HepG2 (cell line): ENCODE results near the gene CNNM1. TPM values are rescaled to one million over a fixed set of nuclear protein-coding genes. Genes with fewer than 3 reads are reported as not detected.
A peak's percentile ranks its signal among the peaks of the same experiment; 100 is the strongest.

Source experiments
- BRCA1 ChIP-seq: sonication (generic); formaldehyde crosslinking; IDR thresholded peaks from 2 replicates; pipeline ENCODE4 v1.4.0; 2020; ENCODE audit warnings: missing genetic modification reagents
- HIVEP1 ChIP-seq: sonication (generic); formaldehyde crosslinking; IDR thresholded peaks from 2 replicates; pipeline ENCODE4 v1.4.0; 2020; ENCODE audit warnings: mild to moderate bottlenecking, missing genetic modification reagents
- HNF1B ChIP-seq: sonication (generic); formaldehyde crosslinking; IDR thresholded peaks from 2 replicates; pipeline ENCODE4 v1.5.1; 2020; ENCODE audit warnings: mild to moderate bottlenecking, moderate library complexity, missing genetic modification reagents
- IKZF1 ChIP-seq: fragments of 450-650 bp; IDR thresholded peaks from 2 replicates; pipeline ENCODE4 v1.7.1; 2016
- TOPORS ChIP-seq: sonication (generic); formaldehyde crosslinking; IDR thresholded peaks from 2 replicates; pipeline ENCODE4 v1.8.0; 2023; ENCODE audit warnings: mild to moderate bottlenecking, missing genetic modification reagents
- TP53 ChIP-seq: sonication (generic); formaldehyde crosslinking; conservative IDR thresholded peaks from 2 replicates; pipeline ENCODE4 v1.4.0; 2020; ENCODE audit warnings: missing genetic modification reagents
- ZBTB8A ChIP-seq: sonication (generic); formaldehyde crosslinking; IDR thresholded peaks from 2 replicates; pipeline ENCODE4 v1.4.0; 2020; ENCODE audit warnings: mild to moderate bottlenecking, low read depth, missing genetic modification reagents, borderline replicate concordance
- ZNF143 ChIP-seq: sonication (generic); formaldehyde crosslinking; IDR thresholded peaks from 2 replicates; pipeline ENCODE4 v1.4.0; 2020; ENCODE audit warnings: missing genetic modification reagents
- ZNF333 ChIP-seq: sonication (generic); formaldehyde crosslinking; IDR thresholded peaks from 2 replicates; pipeline ENCODE4 v1.4.0; 2020; ENCODE audit warnings: mild to moderate bottlenecking, missing genetic modification reagents, borderline replicate concordance
- ZNF34 ChIP-seq: sonication (generic); formaldehyde crosslinking; IDR thresholded peaks from 2 replicates; pipeline ENCODE4 v1.4.0; 2020; ENCODE audit warnings: mild to moderate bottlenecking, missing genetic modification reagents, borderline replicate concordance
- ZNF772 ChIP-seq: sonication (generic); formaldehyde crosslinking; IDR thresholded peaks from 2 replicates; pipeline ENCODE4 v1.5.0; 2020; ENCODE audit warnings: mild to moderate bottlenecking, missing genetic modification reagents
- polyA plus RNA-seq, 8 experiments: library from polyadenylated mRNA; depleted of rRNA in 3 of 8; stranded (reverse) in 7 of 8; unstranded in 1 of 8; fragments of >200 nt; fragmentation: Illumina TruSeq in 4 of 8; extraction: Trizol in 4 of 8; gene quantifications; 2 replicates each; pipeline versions ENCODE4 v1.2.1 to v1.2.3, GENCODE V29; 2011 to 2016; ENCODE audit warnings: low read depth in 4 of 8, missing spikeins in 1 of 8, mixed read lengths in 1 of 8; ENCODE audit not compliant: insufficient read depth in 1 of 8
- total RNA-seq, 5 experiments: library from RNA; depleted of rRNA; stranded (reverse); fragments of >200 nt; fragmentation: Illumina TruSeq; extraction: Trizol; gene quantifications; 2 replicates each; pipeline ENCODE4 v1.2.3, GENCODE V29; 2016; ENCODE audit warnings: low read depth in 1 of 5
- TF ChIP-seq, protein P1 (sequence below): sonication (generic); formaldehyde crosslinking; IDR thresholded peaks from 2 replicates; pipeline ENCODE4 v1.4.0; 2020; ENCODE audit warnings: missing genetic modification reagents
- TF ChIP-seq, protein P2 (sequence below): sonication (generic); formaldehyde crosslinking; IDR thresholded peaks from 2 replicates; pipeline ENCODE4 v1.4.0; 2020; ENCODE audit warnings: mild to moderate bottlenecking, missing genetic modification reagents
- TF ChIP-seq, protein P3 (sequence below): IDR thresholded peaks from 2 replicates; pipeline ENCODE4 v1.6.1; 2012; ENCODE audit warnings: low read depth, low read length, improper control_type of control experiment
- TF ChIP-seq, protein P4 (sequence below): sonication (generic); formaldehyde crosslinking; IDR thresholded peaks from 2 replicates; pipeline ENCODE4 v1.4.0; 2020; ENCODE audit warnings: missing genetic modification reagents, borderline replicate concordance
- TF ChIP-seq, protein P5 (sequence below): IDR thresholded peaks from 2 replicates; pipeline ENCODE4 v1.6.1; 2016

Gene CNNM1
- total and polyA plus RNA-seq, 2 of the 13 experiments (the other 11 are each of a cell fraction or from before 2014, with no cell fraction given) = 4.3 to 9.6 TPM

GRCh38 chr10:99430451-99431189, 101.5 kb downstream of the CNNM1 start, which contains the start of gene GOT1 (continued):
- TF ChIP-seq, protein P1, sequence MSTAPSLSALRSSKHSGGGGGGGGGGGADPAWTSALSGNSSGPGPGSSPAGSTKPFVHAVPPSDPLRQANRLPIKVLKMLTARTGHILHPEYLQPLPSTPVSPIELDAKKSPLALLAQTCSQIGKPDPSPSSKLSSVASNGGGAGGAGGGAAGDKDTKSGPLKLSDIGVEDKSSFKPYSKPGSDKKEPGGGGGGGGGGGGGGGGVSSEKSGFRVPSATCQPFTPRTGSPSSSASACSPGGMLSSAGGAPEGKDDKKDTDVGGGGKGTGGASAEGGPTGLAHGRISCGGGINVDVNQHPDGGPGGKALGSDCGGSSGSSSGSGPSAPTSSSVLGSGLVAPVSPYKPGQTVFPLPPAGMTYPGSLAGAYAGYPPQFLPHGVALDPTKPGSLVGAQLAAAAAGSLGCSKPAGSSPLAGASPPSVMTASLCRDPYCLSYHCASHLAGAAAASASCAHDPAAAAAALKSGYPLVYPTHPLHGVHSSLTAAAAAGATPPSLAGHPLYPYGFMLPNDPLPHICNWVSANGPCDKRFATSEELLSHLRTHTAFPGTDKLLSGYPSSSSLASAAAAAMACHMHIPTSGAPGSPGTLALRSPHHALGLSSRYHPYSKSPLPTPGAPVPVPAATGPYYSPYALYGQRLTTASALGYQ (CRISPR knock-in tag) = no peak
- TF ChIP-seq IKZF1 (no peak), ZNF34 (no peak; the same call in 1 of the 2 replicates), BRCA1 (CRISPR knock-in tag) (no peak), ZNF143 (no peak), TOPORS (peak; percentile 88), ZNF772 (0 out of 2 replicates have a peak, but pooled peaks have one; percentile 22), ZNF333 (no peak), HNF1B (CRISPR knock-in tag) (peak; percentile 70), HIVEP1 (peak; percentile 98), ZBTB8A (CRISPR knock-in tag) (no peak), TP53 (CRISPR knock-in tag) (0 out of 2 replicates have a peak, but pooled peaks have one; percentile 27)
- TF ChIP-seq, protein P2, sequence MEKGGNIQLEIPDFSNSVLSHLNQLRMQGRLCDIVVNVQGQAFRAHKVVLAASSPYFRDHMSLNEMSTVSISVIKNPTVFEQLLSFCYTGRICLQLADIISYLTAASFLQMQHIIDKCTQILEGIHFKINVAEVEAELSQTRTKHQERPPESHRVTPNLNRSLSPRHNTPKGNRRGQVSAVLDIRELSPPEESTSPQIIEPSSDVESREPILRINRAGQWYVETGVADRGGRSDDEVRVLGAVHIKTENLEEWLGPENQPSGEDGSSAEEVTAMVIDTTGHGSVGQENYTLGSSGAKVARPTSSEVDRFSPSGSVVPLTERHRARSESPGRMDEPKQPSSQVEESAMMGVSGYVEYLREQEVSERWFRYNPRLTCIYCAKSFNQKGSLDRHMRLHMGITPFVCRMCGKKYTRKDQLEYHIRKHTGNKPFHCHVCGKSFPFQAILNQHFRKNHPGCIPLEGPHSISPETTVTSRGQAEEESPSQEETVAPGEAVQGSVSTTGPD = no peak
- TF ChIP-seq, protein P3, sequence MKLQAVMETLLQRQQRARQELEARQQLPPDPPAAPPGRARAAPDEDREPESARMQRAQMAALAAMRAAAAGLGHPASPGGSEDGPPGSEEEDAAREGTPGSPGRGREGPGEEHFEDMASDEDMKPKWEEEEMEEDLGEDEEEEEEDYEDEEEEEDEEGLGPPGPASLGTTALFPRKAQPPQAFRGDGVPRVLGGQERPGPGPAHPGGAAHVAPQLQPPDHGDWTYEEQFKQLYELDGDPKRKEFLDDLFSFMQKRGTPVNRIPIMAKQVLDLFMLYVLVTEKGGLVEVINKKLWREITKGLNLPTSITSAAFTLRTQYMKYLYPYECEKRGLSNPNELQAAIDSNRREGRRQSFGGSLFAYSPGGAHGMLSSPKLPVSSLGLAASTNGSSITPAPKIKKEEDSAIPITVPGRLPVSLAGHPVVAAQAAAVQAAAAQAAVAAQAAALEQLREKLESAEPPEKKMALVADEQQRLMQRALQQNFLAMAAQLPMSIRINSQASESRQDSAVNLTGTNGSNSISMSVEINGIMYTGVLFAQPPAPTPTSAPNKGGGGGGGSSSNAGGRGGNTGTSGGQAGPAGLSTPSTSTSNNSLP = peak; percentile 71
- TF ChIP-seq, protein P4, sequence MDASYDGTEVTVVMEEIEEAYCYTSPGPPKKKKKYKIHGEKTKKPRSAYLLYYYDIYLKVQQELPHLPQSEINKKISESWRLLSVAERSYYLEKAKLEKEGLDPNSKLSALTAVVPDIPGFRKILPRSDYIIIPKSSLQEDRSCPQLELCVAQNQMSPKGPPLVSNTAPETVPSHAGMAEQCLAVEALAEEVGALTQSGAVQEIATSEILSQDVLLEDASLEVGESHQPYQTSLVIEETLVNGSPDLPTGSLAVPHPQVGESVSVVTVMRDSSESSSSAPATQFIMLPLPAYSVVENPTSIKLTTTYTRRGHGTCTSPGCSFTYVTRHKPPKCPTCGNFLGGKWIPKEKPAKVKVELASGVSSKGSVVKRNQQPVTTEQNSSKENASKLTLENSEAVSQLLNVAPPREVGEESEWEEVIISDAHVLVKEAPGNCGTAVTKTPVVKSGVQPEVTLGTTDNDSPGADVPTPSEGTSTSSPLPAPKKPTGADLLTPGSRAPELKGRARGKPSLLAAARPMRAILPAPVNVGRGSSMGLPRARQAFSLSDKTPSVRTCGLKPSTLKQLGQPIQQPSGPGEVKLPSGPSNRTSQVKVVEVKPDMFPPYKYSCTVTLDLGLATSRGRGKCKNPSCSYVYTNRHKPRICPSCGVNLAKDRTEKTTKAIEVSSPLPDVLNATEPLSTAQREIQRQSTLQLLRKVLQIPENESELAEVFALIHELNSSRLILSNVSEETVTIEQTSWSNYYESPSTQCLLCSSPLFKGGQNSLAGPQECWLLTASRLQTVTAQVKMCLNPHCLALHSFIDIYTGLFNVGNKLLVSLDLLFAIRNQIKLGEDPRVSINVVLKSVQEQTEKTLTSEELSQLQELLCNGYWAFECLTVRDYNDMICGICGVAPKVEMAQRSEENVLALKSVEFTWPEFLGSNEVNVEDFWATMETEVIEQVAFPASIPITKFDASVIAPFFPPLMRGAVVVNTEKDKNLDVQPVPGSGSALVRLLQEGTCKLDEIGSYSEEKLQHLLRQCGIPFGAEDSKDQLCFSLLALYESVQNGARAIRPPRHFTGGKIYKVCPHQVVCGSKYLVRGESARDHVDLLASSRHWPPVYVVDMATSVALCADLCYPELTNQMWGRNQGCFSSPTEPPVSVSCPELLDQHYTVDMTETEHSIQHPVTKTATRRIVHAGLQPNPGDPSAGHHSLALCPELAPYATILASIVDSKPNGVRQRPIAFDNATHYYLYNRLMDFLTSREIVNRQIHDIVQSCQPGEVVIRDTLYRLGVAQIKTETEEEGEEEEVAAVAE (CRISPR knock-in tag) = peak; percentile 100
- TF ChIP-seq, protein P5, sequence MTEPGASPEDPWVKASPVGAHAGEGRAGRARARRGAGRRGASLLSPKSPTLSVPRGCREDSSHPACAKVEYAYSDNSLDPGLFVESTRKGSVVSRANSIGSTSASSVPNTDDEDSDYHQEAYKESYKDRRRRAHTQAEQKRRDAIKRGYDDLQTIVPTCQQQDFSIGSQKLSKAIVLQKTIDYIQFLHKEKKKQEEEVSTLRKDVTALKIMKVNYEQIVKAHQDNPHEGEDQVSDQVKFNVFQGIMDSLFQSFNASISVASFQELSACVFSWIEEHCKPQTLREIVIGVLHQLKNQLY (CRISPR knock-in tag) = no peak
